ENCODE results near the gene FAH.
"Not testable (repeated sequence)": the region's sequence is repeated elsewhere in the genome, so short reads cannot be mapped to it uniquely, and the experiment has no call there.

Gene FAH

GRCh38 chr15:80151576-80151975 lies 1.2 kb upstream of the FAH start:
- DNase-seq (ENCODE audit: low read depth in 2 of 2), result no peak

- DNase-seq (ENCODE audit: low read depth in 2 of 2), result peak; percentile 92 to 94
These were observed 461 bp upstream of the FAH start for GRCh38 chr15:80152180-80152895.

- DNase-seq (ENCODE audit: low read depth in 2 of 2), result no peak
These were observed 1.1 kb downstream of the FAH start for GRCh38 chr15:80153900-80154299.

- no peak for DNase-seq (ENCODE audit: low read depth in 2 of 2)
These were observed 1.5 kb downstream of the FAH start for GRCh38 chr15:80154336-80154735.

- DNase-seq (ENCODE audit: low read depth in 2 of 2), result no peak
These were observed 2.2 kb downstream of the FAH start for GRCh38 chr15:80155001-80155377.

- DNase-seq (ENCODE audit: low read depth in 2 of 2), result not testable (repeated sequence)
These were observed 2.8 kb downstream of the FAH start for GRCh38 chr15:80155378-80156175.

- DNase-seq (ENCODE audit: low read depth in 2 of 2), result no peak
These were observed 3.4 kb downstream of the FAH start for GRCh38 chr15:80156176-80156720.

- DNase-seq (ENCODE audit: low read depth in 2 of 2), result no peak
These were observed 4.4 kb downstream of the FAH start for GRCh38 chr15:80157215-80157614.

GRCh38 chr15:80159301-80159700 lies 6.5 kb downstream of the FAH start:
- no peak for DNase-seq (ENCODE audit: low read depth in 2 of 2)

- DNase-seq (ENCODE audit: low read depth in 2 of 2), result no peak
These were observed 7.2 kb downstream of the FAH start for GRCh38 chr15:80159811-80160569.

- peak; percentile 30 to 47 for DNase-seq (ENCODE audit: low read depth in 2 of 2)
These were observed 7.9 kb downstream of the FAH start for GRCh38 chr15:80160570-80161156.

- DNase-seq (ENCODE audit: low read depth in 2 of 2), result no peak
These were observed 8.7 kb downstream of the FAH start for GRCh38 chr15:80161468-80162016.

GRCh38 chr15:80162059-80162554 lies 9.3 kb downstream of the FAH start:
- DNase-seq (ENCODE audit: low read depth in 2 of 2), result no peak

GRCh38 chr15:80163217-80163616 lies 10.4 kb downstream of the FAH start:
- DNase-seq (ENCODE audit: low read depth in 2 of 2), result no peak

GRCh38 chr15:80163897-80164296 lies 11.1 kb downstream of the FAH start:
- no peak for DNase-seq (ENCODE audit: low read depth in 2 of 2)

GRCh38 chr15:80167936-80168335 lies 15.1 kb downstream of the FAH start:
- no peak for DNase-seq (ENCODE audit: low read depth in 2 of 2)

GRCh38 chr15:80168421-80168820 lies 15.6 kb downstream of the FAH start:
- no peak for DNase-seq (ENCODE audit: low read depth in 2 of 2)

GRCh38 chr15:80169768-80170357 lies 17.1 kb downstream of the FAH start:
- DNase-seq (ENCODE audit: low read depth in 2 of 2), result no peak

- DNase-seq (ENCODE audit: low read depth in 2 of 2), result no peak
These were observed 17.8 kb downstream of the FAH start for GRCh38 chr15:80170596-80170995.

- no peak for DNase-seq (ENCODE audit: low read depth in 2 of 2)
These were observed 19.0 kb downstream of the FAH start for GRCh38 chr15:80171787-80172186.

- no peak for DNase-seq (ENCODE audit: low read depth in 2 of 2)
These were observed 19.6 kb downstream of the FAH start for GRCh38 chr15:80172401-80172800.
